Fibroblast of villous mesenchyme (primary cell): ENCODE data around the gene ACTA2. TPM values are rescaled to one million over a fixed set of nuclear protein-coding genes. Genes with fewer than 3 reads are reported as not detected.

Experiments used
- DNase-seq: peaks from one replicate; pipeline ENCODE4 v3.0.0-alpha.2; 2010; ENCODE audit warnings: low read depth
- H3K4me3 ChIP-seq: 2 replicates; pipeline ENCODE4 v1.5.1; 2011; ENCODE audit warnings: low read depth, mild to moderate bottlenecking, low read length
- CTCF ChIP-seq: IDR thresholded peaks from 2 replicates; pipeline ENCODE4 v1.5.1; 2012; ENCODE audit warnings: low read depth, mild to moderate bottlenecking, low read length; ENCODE audit not compliant: insufficient read depth
- total RNA-seq: library from RNA; depleted of rRNA; stranded (reverse); fragments of >200 nt; gene quantifications from 2 replicates; pipeline ENCODE4 v1.2.3, GENCODE V29; 2012

ACTA2 gene
- total RNA-seq, 1 donor = 2,403 TPM

DNA sequence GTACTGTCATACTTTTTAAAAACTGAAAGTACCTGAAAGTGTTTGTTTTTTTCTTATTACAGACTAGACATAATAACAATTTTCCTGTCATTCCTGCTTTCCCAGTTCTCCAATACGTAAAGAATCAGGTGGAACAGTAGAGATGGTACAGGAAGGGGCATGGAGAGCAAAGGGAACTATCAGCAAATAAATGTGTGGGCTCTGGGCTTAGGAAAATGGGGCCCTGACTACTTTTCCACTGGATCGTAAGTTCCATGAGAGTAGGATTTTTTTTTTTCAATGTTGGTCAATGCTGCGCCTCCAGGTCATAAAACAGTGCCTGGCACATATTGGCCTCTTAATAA, 22.8 kb upstream of the ACTA2 start:
- TF ChIP-seq CTCF = no peak
- DNase-seq = no peak
- H3K4me3 ChIP-seq = peak overlapping the region; percentile 61

DNA sequence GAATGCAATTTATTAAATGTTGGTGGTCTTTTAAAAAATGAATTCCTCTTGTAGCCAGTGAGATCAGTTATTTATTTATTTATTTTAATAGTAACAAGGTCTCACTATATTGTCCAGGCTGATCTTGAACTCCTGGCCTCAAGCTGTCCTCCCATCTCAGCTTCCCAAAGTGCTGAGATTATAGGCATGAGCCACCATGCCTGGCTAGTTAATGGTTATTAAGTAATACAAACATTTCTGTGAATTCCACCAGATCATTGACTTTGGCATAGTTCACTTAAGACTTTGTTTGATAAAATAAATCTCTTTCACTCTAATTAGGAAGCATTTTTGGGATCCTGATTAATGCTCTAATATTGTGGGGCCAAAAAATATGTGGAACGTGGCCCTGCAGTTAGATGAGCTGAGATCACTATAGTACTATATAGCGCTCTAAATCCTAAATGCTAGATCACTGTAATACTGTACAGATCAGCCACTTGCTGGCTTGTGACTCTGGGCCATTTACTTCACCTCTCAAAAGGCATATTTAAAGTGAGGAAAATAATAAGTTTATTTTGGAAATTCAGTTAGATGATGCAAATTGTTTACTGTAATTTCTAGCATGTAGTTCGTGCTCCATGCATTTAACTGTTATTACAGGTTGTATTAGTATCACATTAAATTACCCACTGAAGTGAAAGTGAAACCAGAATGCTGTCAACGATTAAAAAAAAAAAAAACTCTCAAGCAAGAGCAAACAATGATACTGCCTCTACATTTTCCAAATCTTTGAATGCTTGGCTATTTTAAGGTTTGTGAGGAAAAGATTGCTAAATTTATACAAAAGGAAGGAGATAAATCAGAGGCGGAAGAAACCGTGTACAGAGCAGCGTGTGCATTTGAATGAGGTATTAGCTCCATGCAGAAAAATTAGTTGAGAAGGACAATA, 22.1 kb upstream of the ACTA2 start:
- peak; percentile 66 for DNase-seq
- peak overlapping the region; percentile 61 for H3K4me3 ChIP-seq
- TF ChIP-seq CTCF = no peak

DNA sequence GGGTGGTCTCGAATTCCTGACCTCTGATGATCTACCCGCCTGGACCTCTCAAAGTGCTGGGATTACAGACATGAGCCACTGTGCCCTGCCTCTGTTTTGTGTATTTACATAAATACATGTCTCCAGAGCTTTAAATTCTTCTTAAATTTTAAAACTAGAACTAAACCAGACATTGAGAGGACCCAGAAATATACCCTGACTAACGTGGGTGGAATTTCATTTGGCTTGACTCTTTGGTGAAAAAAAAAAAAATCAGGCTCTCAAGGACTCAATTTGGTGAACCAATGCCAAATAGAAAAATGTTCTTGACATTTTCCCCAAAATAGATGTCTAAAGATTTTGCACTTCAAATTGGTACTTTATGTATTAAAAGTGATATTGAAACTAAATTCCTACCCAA, 21.4 kb upstream of the ACTA2 start:
- no peak overlapping the region for H3K4me3 ChIP-seq
- TF ChIP-seq CTCF = no peak
- DNase-seq = no peak

DNA sequence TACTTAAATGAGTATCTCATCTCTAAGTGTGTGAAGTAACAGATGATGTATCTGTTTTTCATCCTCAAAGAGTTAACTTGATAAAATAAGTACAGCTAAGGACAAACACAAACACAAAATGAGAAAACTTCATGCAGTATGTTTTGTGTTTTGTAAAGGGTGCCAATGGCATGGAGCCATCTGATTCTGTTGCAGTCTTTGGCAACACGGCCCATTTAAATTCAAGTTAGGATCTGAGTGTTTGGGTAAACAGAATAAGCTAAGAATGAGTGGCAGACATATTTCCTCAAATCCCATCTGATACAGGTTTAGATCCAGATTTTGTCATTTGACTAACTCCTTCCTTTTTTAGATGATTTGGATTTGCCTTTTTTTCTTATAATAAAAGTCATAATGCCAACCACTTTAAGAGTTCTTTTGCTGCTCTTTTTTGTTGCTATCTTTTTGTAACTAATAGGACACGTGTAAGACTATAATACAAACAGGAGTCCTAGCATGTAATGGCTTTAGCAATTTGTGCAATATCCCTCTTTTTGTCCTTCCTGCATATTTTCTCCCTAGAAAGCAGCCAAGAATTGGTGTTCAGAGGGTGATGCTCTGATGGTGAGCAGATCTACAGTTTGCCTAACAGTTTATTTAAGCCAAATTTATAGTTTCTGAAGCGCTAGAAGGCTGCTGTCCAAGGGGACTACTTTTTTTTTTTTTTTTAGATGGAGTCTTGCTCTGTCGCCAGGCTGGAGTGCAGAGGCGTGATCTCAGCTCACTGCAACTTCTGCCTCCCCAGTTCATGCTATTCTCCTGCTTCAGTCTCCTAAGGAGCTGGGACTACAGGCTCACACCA, 18.9 kb upstream of the ACTA2 start:
- H3K4me3 ChIP-seq = no peak overlapping the region
- DNase-seq = peak; percentile 58
- no peak for TF ChIP-seq CTCF

- no peak overlapping the region for H3K4me3 ChIP-seq
- no peak for TF ChIP-seq CTCF
- DNase-seq = no peak
These were observed 15.8 kb upstream of the ACTA2 start for GRCh38 chr10:88968391-88968790.

DNA sequence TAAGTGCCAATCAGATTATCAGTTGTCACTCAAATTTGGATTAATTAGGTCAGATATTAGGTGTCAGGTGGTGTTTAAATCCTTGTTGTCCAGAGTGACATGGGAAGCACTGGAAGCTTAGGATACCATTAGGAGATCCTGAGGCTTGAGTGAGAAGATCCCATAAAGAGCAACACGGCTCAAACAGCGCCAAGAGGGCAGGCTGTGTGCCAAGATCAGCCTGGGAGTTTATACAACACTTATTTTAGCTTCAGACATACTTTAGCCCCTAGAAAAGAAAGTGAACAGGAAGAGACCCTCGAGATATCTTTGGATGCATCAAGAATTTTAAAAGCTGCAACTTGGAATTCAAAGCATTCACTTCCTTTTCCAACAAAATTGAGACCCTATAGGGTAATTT, 14.2 kb upstream of the ACTA2 start:
- TF ChIP-seq CTCF = no peak
- H3K4me3 ChIP-seq = no peak overlapping the region
- no peak for DNase-seq
